ENCODE data around the gene CEP72.
A peak's percentile ranks its signal among the peaks of the same experiment; 100 is the strongest.

GRCh38 chr5:673831-674629 is 61.9 kb downstream of the CEP72 start:
- TF ChIP-seq CTCF (IDR thresholded peaks at IDR 0.05; ENCODE audit: low read depth, low read length), result no peak
- TF ChIP-seq POLR2A (IDR thresholded peaks at IDR 0.05; ENCODE audit: extremely low read depth, insufficient read length), result peak; percentile 20
- no peak for TF ChIP-seq MAX (IDR thresholded peaks at IDR 0.05; ENCODE audit: low read depth, low read length)

All from NB4 (cell line).